LNCAP (cell line): ENCODE results near the gene PIANP.

Experiments used
- CTCF ChIP-seq: fragments of 450-650 bp; IDR thresholded peaks from 2 replicates; pipeline ENCODE4 v1.5.1; 2017; ENCODE audit warnings: mild to moderate bottlenecking

The PIANP gene

GRCh38 chr12:6666211-6666610 lies 34.4 kb downstream of the PIANP start:
- TF ChIP-seq CTCF = no peak

DNA sequence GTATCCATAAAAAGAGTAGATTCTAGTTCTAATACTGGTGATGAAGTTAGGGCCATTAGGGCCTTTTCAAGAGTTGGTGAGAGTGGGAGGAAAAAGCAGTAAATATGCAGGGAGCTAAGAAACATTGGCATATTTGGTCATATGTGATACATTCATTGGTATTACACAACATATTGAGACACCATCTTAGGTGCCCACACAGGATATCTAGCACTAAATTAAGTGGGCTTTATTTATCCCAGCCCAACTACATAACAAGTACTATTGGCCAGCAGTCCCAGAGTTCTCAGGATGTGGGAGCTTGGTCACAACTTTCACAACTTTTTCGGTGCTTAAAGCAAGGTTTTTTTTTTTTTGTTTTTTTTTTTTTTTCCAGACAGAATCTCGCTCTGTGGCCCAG lies 35.7 kb downstream of the PIANP start:
- no peak for TF ChIP-seq CTCF

- TF ChIP-seq CTCF = no peak
Observed at GRCh38 chr12:6662906-6663742, 37.5 kb downstream of the PIANP start, which contains the start of gene ING4. Gene ING4, minus strand, starts transcription at chr12:6663119. Its CDS starts 18 bp downstream, at chr12:6663101.

DNA sequence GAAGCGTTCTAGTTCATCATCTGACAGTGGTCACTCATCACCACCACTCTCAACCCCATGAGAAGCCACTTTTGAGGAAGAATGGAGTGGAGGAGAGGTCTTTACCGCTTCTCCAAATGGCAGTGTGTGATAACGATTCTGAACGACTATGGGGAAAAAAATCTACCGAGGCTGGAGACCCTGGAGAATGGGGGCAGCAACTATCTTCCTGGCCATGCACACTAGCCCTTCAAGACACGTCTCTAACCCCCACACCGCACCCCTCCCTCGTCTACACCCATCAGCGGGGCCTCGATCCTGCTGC lies 38.1 kb downstream of the PIANP start:
- no peak for TF ChIP-seq CTCF

DNA sequence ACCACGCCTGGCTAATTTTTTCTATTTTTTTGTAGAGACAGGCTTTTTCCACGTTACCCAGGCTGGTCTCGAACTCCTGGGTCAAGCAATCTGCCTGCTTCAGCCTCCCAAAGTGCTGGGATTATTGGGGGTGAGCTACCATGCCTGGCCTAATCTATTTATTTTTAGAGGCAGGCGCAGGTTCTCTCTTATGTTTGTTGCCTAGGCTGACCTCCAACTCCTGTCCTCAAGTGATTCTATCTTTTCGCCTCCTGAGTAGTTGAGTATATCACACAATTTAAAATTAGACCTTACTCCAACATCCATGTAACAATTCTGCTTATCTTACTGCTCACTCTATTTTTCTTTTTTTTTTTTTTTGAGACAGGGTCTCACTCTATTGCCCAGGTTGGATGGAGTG lies 46.6 kb downstream of the PIANP start:
- TF ChIP-seq CTCF = no peak

GRCh38 chr12:6653342-6653741 lies 47.3 kb downstream of the PIANP start:
- no peak for TF ChIP-seq CTCF

DNA sequence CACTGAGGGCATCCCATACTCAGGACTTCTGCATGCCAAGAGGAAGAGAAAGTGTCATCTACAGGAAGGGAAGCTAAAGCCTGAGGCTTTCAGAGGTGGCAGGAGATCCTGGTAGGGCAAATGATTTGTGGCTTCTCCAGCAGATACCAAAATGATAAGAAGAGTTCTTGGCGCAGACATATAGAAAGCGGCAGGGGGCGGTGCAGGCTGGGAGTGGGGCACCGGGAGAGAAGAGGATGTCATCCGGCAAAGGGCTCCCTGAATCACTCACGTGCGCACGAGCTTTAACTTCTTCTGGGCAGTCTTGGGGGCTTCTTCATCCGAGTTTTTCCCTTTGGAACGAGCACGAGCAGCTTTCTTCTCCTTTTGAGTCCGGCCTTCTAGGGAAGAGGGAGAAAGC lies 48.2 kb downstream of the PIANP start:
- TF ChIP-seq CTCF = no peak

DNA sequence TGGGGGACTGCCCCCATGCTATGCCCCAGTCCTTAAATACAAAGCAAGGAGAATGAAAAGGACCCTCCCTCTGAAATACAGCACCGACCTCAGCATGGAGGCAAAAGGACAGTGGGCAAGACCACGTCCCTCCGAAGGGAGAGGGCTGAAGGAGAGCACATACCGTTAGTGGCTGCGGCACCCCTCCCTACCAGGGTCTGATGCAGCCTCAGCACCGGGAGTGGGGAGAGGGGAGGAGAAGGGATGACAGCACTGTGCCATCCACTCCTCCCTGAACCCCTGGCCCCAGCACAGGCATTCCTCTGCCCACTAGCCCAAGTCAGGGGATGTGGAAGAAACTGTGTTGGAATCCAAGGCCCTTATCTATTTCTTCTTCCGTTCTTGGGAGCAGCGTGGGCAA lies 49.8 kb downstream of the PIANP start:
- TF ChIP-seq CTCF = no peak
